ENCODE data around the gene UGT1A9.
A peak's percentile ranks its signal among the peaks of the same experiment; 100 is the strongest.

Gene UGT1A9

GRCh38 chr2:233798335-233799086 is 126.8 kb downstream of the UGT1A9 start:
- DNase-seq (ENCODE audit: low spot score): no peak
- CTCF ChIA-PET: no interaction called here
- POLR2A ChIA-PET (ENCODE audit: low non-redundant PET): no interaction called here
- no peak for TF ChIP-seq CTCF (conservative IDR thresholded peaks at IDR 0.05; ENCODE audit: low read depth)
- no peak overlapping the region for H3K27ac ChIP-seq

DNA sequence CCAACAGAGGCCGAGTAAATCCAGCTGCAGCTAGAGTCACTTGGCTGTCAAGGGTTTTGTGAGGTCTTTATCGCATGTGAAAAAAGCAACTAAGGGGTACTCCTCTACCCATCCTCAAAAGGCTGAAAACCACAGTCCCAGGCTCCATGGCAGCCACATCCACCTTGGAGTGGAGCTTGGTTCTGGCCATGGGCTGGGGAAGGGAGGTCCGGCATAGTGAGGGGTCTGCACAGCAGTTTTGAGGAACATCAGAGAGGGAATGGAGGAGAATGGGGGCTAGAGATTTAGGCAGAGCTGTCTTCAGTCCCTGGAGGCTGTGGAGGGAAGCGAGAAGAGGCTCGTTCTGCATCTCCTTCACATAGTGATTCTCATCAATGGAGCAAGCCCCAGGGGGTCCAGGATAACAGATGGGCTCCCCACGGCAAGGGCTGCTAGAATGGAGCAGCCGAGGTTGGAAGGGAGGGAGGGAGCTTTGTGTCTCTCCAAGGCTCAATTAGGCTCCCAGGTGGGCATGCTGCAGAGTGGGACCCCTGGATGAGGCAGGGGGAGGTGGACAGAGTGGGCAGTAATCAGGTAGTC is 127.5 kb downstream of the UGT1A9 start:
- no peak for TF ChIP-seq CTCF (conservative IDR thresholded peaks at IDR 0.05; ENCODE audit: low read depth)
- no peak for DNase-seq (ENCODE audit: low spot score)
- no peak overlapping the region for H3K27ac ChIP-seq
- ChIA-PET POLR2A (ENCODE audit: low non-redundant PET) (no interaction called here), CTCF (interaction anchor here (0.6 kb wide), 1 partner anchor 249 kb away, joined by 3 read pairs; no protein-coding TSS in a partner anchor)

DNA sequence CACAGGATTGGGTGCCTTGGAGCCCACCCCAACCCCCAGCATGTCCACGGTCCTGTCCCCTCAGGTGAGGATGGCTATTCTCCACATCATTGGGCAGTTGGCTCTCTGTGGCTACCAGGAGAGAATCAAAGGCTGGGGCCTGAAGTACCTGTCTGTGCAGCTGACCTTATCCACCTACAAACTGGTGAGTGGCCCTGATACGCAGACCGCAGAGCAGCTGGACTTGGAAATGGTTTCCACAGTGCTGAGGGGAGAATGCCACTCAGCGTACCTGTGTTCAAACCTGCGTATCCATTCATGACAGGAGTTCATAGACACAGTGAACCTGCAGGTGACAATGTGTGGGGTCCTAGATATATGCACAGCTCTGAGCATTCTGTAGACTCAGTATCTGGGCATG is 128.0 kb downstream of the UGT1A9 start:
- CTCF ChIA-PET: interaction anchor here (0.6 kb wide), 2 partner anchors 250 to 356 kb away, joined by 3 read pairs; no protein-coding TSS in a partner anchor
- no peak for TF ChIP-seq CTCF (conservative IDR thresholded peaks at IDR 0.05; ENCODE audit: low read depth)
- no peak for DNase-seq (ENCODE audit: low spot score)
- H3K27ac ChIP-seq: no peak overlapping the region
- POLR2A ChIA-PET (ENCODE audit: low non-redundant PET): no interaction called here

DNA sequence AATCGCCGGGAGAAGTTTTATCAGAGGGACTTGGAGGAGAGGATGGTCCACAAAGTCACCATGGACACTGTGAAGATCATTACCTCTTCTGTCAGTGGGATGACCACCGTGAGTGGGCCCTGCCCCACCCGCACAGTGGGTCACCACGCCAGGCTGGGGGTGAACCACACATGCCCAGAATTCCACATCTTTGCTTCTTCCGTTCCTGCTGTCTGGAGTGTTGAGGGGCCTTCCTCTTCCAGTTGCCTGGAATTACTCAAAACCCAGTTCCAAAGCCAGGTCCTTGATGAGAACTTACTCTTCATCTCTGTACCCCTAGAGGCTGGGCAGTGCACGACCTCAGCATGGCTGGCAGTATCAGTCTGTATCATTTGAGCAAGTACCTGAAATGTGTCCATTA is 128.5 kb downstream of the UGT1A9 start:
- CTCF ChIA-PET: interaction anchor here (0.6 kb wide), 1 partner anchor 356 kb away, joined by 3 read pairs; no protein-coding TSS in a partner anchor
- no peak overlapping the region for H3K27ac ChIP-seq
- no peak for DNase-seq (ENCODE audit: low spot score)
- POLR2A ChIA-PET (ENCODE audit: low non-redundant PET): no interaction called here
- no peak for TF ChIP-seq CTCF (conservative IDR thresholded peaks at IDR 0.05; ENCODE audit: low read depth)

- DNase-seq (ENCODE audit: low spot score): peak; percentile 20
- TF ChIP-seq CTCF (conservative IDR thresholded peaks at IDR 0.05; ENCODE audit: low read depth): no peak
- CTCF ChIA-PET: no interaction called here
- POLR2A ChIA-PET (ENCODE audit: low non-redundant PET): no interaction called here
- no peak overlapping the region for H3K27ac ChIP-seq
Measured at GRCh38 chr2:233801357-233802131, 129.8 kb downstream of the UGT1A9 start.

- no peak overlapping the region for H3K27ac ChIP-seq
- ChIA-PET POLR2A (ENCODE audit: low non-redundant PET) (no interaction called here), CTCF (no interaction called here)
- no peak for DNase-seq (ENCODE audit: low spot score)
- TF ChIP-seq CTCF (conservative IDR thresholded peaks at IDR 0.05; ENCODE audit: low read depth): no peak
Measured at GRCh38 chr2:233802132-233802815, 130.6 kb downstream of the UGT1A9 start.
